DOHH2 (cell line): ENCODE data around the gene SSTR4.

ENCODE experiments used
- EZH2phosphoT487 ChIP-seq: fragments of 200-600 bp; sonication (generic); IDR thresholded peaks from 2 replicates; pipeline ENCODE4 v1.6.1; 2017; ENCODE audit warnings: borderline replicate concordance, mild to moderate bottlenecking, antibody characterized with exemption, low read length, moderate library complexity, mixed read lengths
- TF ChIP-seq, protein P1 (sequence below): fragments of 200-600 bp; sonication (generic); IDR thresholded peaks from one replicate; pipeline ENCODE4 v1.5.1; 2014; ENCODE audit warnings: antibody characterized with exemption, mild to moderate bottlenecking, low read depth, low read length; ENCODE audit not compliant: poor library complexity, severe bottlenecking

DNA sequence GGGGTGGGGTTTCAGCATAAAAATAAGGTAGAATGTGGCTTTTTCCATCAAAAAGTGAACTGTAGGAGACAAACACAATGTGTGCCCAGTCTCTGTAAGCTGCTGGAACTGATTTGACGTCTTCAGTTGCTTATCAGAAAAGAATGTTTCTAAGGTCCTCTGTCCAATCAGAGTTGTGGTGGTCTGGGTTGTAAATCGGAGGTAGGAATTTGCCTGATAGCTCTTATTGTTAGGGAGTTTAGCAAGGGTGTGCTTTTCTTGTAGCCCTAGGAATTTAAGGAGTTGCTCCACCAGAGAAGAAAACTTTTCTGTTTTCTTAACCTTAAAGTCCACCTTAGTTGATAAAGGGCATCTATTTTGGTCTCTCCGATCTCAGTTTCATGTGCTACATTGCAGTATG lies 10.4 kb upstream of the SSTR4 start:
- TF ChIP-seq, protein P1, sequence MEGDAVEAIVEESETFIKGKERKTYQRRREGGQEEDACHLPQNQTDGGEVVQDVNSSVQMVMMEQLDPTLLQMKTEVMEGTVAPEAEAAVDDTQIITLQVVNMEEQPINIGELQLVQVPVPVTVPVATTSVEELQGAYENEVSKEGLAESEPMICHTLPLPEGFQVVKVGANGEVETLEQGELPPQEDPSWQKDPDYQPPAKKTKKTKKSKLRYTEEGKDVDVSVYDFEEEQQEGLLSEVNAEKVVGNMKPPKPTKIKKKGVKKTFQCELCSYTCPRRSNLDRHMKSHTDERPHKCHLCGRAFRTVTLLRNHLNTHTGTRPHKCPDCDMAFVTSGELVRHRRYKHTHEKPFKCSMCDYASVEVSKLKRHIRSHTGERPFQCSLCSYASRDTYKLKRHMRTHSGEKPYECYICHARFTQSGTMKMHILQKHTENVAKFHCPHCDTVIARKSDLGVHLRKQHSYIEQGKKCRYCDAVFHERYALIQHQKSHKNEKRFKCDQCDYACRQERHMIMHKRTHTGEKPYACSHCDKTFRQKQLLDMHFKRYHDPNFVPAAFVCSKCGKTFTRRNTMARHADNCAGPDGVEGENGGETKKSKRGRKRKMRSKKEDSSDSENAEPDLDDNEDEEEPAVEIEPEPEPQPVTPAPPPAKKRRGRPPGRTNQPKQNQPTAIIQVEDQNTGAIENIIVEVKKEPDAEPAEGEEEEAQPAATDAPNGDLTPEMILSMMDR: no peak
- no peak for TF ChIP-seq EZH2phosphoT487
